Measurements from ENCODE around the gene GPR84. TPM values are rescaled to one million over a fixed set of nuclear protein-coding genes. Genes with fewer than 3 reads are reported as not detected.

Gene GPR84
- total and polyA plus RNA-seq, 2 experiments from 2014 or later = not detected

DNA sequence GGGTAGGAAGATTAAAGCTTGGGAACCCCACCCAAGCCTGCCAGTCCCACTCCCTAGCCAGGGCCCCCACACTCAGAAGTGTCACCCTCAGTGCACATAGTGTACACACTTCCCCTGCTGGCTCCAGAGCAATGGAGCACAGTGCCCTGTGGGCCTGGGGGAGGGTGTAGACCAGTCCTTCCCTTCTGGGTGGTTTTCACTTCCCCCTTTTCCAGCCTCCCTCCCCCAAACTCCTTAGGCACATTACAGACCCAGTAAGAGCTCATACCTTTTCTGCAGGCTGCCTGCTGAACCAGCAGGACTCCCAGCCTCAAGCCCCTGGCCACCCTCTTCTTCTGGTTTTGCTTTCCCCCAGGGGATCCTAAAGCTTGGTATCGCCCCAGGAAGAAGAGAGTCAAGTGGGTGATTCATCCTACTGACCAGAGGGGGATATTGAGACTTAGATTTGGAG, 20.3 kb upstream of the GPR84 start, which contains the start of gene ZNF385A (continued):
- TF ChIP-seq, protein P1, sequence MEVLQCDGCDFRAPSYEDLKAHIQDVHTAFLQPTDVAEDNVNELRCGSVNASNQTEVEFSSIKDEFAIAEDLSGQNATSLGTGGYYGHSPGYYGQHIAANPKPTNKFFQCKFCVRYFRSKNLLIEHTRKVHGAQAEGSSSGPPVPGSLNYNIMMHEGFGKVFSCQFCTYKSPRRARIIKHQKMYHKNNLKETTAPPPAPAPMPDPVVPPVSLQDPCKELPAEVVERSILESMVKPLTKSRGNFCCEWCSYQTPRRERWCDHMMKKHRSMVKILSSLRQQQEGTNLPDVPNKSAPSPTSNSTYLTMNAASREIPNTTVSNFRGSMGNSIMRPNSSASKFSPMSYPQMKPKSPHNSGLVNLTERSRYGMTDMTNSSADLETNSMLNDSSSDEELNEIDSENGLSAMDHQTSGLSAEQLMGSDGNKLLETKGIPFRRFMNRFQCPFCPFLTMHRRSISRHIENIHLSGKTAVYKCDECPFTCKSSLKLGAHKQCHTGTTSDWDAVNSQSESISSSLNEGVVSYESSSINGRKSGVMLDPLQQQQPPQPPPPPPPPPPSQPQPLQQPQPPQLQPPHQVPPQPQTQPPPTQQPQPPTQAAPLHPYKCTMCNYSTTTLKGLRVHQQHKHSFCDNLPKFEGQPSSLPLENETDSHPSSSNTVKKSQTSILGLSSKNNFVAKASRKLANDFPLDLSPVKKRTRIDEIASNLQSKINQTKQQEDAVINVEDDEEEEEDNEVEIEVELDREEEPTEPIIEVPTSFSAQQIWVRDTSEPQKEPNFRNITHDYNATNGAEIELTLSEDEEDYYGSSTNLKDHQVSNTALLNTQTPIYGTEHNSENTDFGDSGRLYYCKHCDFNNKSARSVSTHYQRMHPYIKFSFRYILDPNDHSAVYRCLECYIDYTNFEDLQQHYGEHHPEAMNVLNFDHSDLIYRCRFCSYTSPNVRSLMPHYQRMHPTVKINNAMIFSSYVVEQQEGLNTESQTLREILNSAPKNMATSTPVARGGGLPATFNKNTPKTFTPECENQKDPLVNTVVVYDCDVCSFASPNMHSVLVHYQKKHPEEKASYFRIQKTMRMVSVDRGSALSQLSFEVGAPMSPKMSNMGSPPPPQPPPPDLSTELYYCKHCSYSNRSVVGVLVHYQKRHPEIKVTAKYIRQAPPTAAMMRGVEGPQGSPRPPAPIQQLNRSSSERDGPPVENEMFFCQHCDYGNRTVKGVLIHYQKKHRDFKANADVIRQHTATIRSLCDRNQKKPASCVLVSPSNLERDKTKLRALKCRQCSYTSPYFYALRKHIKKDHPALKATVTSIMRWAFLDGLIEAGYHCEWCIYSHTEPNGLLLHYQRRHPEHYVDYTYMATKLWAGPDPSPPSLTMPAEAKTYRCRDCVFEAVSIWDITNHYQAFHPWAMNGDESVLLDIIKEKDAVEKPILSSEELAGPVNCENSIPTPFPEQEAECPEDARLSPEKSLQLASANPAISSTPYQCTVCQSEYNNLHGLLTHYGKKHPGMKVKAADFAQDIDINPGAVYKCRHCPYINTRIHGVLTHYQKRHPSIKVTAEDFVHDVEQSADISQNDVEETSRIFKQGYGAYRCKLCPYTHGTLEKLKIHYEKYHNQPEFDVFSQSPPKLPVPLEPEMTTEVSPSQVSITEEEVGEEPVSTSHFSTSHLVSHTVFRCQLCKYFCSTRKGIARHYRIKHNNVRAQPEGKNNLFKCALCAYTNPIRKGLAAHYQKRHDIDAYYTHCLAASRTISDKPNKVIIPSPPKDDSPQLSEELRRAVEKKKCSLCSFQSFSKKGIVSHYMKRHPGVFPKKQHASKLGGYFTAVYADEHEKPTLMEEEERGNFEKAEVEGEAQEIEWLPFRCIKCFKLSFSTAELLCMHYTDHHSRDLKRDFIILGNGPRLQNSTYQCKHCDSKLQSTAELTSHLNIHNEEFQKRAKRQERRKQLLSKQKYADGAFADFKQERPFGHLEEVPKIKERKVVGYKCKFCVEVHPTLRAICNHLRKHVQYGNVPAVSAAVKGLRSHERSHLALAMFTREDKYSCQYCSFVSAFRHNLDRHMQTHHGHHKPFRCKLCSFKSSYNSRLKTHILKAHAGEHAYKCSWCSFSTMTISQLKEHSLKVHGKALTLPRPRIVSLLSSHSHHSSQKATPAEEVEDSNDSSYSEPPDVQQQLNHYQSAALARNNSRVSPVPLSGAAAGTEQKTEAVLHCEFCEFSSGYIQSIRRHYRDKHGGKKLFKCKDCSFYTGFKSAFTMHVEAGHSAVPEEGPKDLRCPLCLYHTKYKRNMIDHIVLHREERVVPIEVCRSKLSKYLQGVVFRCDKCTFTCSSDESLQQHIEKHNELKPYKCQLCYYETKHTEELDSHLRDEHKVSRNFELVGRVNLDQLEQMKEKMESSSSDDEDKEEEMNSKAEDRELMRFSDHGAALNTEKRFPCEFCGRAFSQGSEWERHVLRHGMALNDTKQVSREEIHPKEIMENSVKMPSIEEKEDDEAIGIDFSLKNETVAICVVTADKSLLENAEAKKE (CRISPR knock-in tag; IDR thresholded peaks at IDR 0.05) = no peak

DNA sequence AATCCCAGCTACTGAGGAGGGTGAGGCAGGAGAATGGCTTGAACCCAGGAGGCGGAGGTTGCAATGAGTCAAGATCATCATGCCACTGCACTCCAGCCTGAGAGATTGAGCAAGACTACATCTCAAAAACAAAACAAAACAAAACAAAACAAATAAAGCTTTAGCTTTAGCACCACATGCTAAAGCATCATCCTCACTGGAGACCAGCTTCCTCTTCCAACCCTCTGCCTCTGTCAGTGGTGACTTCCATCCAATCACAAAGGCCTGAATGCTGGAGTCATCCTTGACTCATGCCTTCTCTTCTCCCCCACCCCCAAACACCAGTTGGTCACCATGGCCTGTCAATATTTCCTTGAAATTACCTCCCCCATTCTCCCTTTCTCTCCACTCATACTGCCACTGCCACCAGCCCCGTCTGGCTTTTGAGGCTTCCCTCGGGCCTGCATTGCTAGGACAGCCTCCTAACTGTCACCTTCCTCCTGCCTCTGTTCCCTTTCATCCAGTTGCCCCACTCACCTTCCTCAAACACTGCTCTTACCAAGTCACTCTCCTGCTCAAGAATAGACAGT, 18.8 kb upstream of the GPR84 start:
- H3F3A ChIP-seq (replicated peaks; ENCODE audit: low read depth) = peaks cover 4% of the 10 kb centered on the region
- peaks cover 56% of the 10 kb centered on the region for H3K4me1 Mint-ChIP-seq
- peaks cover 9% of the 10 kb centered on the region; the same call in 2 of the 3 replicates for H3K36me3 Mint-ChIP-seq (ENCODE audit: low read depth)
- H3K4me1 ChIP-seq (ENCODE audit: insufficient read depth) = peaks cover 52% of the 10 kb centered on the region
- no peaks in the 10 kb centered on the region; the same call in none of the 2 replicates for H4K20me1 ChIP-seq (replicated peaks; ENCODE audit: insufficient read depth)
- H3K36me3 ChIP-seq (ENCODE audit: insufficient read depth) = peaks cover 5% of the 10 kb centered on the region; the same call in 1 of the 2 replicates
- no peaks in the 10 kb centered on the region for H3K79me2 ChIP-seq (replicated peaks; ENCODE audit: insufficient read depth)
- H3K9me3 Mint-ChIP-seq = no peaks in the 10 kb centered on the region
- DNase-seq (ENCODE audit: low spot score) (no peak), ATAC-seq (no peak)
- no peak overlapping the region for H3K4me3 ChIP-seq
- peaks cover 6% of the 10 kb centered on the region; the same call in 1 of the 2 replicates for H3K27me3 ChIP-seq (ENCODE audit: insufficient read depth)
- H2AFZ ChIP-seq = no peak overlapping the region
- H3K27ac ChIP-seq (ENCODE audit: low read depth) = no peak overlapping the region
- H3K4me3 Mint-ChIP-seq = no peak overlapping the region
- H3K9me2 ChIP-seq (ENCODE audit: insufficient read depth) = no peaks in the 10 kb centered on the region
- peaks cover 20% of the 10 kb centered on the region for H3K27me3 Mint-ChIP-seq (ENCODE audit: insufficient read depth, low read depth, poor library complexity)
- H3K27ac Mint-ChIP-seq = no peak overlapping the region
- H3K4me2 ChIP-seq = no peak overlapping the region
- TF ChIP-seq STAT1 (IDR thresholded peaks at IDR 0.05; ENCODE audit: unreplicated experiment) (no peak), EZH2 (IDR thresholded peaks at IDR 0.05; ENCODE audit: low read depth, unreplicated experiment) (no peak), POLR2AphosphoS5 (IDR thresholded peaks at IDR 0.05; ENCODE audit: low read depth) (no peak), ZNF331 (CRISPR knock-in tag; IDR thresholded peaks at IDR 0.05; ENCODE audit: low read depth) (no peak), CREB1 (CRISPR knock-in tag; IDR thresholded peaks at IDR 0.05; ENCODE audit: low read depth) (no peak)
- TF ChIP-seq, protein P1 (CRISPR knock-in tag; IDR thresholded peaks at IDR 0.05) = no peak
- TF ChIP-seq, protein P2, sequence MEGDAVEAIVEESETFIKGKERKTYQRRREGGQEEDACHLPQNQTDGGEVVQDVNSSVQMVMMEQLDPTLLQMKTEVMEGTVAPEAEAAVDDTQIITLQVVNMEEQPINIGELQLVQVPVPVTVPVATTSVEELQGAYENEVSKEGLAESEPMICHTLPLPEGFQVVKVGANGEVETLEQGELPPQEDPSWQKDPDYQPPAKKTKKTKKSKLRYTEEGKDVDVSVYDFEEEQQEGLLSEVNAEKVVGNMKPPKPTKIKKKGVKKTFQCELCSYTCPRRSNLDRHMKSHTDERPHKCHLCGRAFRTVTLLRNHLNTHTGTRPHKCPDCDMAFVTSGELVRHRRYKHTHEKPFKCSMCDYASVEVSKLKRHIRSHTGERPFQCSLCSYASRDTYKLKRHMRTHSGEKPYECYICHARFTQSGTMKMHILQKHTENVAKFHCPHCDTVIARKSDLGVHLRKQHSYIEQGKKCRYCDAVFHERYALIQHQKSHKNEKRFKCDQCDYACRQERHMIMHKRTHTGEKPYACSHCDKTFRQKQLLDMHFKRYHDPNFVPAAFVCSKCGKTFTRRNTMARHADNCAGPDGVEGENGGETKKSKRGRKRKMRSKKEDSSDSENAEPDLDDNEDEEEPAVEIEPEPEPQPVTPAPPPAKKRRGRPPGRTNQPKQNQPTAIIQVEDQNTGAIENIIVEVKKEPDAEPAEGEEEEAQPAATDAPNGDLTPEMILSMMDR (conservative IDR thresholded peaks at IDR 0.05; ENCODE audit: low read depth in 2 of 2) = no peak
